GM12875 (cell line): ENCODE results near the gene ADRA2B.

Source experiments
- H3K4me3 ChIP-seq: one replicate; pipeline ENCODE4 v1.5.1; 2011; ENCODE audit warnings: low read depth, low read length, control low read depth
- TF ChIP-seq, protein P1 (sequence below): IDR thresholded peaks from 2 replicates; pipeline ENCODE4 v1.5.1; 2011; ENCODE audit warnings: low read depth, mild to moderate bottlenecking, control low read depth, inconsistent platforms, low read length, moderate library complexity, borderline replicate concordance; ENCODE audit not compliant: insufficient read depth

The ADRA2B gene

DNA sequence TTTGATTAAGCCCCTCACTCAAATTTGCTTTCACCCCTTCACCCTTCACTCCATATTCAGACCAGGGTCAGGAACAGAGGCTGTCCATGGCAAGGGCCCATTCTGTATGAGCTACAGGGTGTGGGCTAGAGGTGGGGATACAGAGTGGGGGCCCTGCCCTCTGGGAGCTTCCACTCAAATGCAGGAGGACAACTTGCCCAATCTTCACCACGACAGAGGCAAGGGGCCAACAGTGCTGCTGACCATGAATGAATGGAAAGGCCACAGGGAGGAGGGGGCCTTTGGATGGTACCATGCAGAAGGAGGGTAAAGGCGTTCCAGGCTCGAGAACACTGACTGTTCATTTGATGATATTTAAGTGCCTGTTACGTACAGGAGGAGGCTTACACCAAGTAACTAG, 22.8 kb downstream of the ADRA2B start:
- TF ChIP-seq, protein P1, sequence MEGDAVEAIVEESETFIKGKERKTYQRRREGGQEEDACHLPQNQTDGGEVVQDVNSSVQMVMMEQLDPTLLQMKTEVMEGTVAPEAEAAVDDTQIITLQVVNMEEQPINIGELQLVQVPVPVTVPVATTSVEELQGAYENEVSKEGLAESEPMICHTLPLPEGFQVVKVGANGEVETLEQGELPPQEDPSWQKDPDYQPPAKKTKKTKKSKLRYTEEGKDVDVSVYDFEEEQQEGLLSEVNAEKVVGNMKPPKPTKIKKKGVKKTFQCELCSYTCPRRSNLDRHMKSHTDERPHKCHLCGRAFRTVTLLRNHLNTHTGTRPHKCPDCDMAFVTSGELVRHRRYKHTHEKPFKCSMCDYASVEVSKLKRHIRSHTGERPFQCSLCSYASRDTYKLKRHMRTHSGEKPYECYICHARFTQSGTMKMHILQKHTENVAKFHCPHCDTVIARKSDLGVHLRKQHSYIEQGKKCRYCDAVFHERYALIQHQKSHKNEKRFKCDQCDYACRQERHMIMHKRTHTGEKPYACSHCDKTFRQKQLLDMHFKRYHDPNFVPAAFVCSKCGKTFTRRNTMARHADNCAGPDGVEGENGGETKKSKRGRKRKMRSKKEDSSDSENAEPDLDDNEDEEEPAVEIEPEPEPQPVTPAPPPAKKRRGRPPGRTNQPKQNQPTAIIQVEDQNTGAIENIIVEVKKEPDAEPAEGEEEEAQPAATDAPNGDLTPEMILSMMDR, result no peak
- H3K4me3 ChIP-seq, result no peak overlapping the region

DNA sequence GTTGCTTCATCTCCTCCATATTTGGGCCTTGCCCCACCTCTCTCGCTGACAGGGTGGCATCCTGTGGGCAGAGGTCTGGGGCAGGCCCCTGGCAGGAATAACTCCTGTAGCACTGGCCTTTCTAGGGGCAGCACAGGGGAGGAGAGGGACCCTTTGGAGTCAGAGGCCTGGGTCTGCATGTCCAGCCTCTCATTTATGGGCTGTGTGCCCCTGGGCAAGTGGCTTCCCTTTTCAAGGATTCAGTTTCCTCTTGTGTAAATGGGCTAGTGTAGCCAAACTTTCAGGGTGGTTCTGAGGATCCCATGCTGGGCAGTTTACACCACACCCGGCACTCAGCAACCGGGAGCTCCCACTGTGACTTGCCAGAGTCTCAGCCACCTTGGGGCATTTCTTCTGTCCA, 23.4 kb downstream of the ADRA2B start:
- TF ChIP-seq, protein P1, result no peak
- no peak overlapping the region for H3K4me3 ChIP-seq

DNA sequence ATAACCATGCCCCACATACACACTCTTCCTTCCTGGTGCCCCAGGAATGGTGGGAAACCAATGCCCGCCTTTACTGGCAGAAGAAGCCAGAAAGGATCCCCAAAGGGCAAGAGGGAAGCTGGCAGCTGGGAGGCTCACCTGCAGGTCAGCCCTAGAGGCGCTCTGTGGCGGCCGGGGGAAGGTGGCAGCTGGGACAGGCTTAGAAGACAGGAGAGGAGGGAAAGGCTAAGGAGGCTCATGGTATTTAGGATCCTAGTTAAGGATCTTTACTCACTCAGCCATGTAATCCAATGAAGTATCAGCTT, 23.8 kb downstream of the ADRA2B start:
- TF ChIP-seq, protein P1, result no peak
- H3K4me3 ChIP-seq, result no peak overlapping the region

DNA sequence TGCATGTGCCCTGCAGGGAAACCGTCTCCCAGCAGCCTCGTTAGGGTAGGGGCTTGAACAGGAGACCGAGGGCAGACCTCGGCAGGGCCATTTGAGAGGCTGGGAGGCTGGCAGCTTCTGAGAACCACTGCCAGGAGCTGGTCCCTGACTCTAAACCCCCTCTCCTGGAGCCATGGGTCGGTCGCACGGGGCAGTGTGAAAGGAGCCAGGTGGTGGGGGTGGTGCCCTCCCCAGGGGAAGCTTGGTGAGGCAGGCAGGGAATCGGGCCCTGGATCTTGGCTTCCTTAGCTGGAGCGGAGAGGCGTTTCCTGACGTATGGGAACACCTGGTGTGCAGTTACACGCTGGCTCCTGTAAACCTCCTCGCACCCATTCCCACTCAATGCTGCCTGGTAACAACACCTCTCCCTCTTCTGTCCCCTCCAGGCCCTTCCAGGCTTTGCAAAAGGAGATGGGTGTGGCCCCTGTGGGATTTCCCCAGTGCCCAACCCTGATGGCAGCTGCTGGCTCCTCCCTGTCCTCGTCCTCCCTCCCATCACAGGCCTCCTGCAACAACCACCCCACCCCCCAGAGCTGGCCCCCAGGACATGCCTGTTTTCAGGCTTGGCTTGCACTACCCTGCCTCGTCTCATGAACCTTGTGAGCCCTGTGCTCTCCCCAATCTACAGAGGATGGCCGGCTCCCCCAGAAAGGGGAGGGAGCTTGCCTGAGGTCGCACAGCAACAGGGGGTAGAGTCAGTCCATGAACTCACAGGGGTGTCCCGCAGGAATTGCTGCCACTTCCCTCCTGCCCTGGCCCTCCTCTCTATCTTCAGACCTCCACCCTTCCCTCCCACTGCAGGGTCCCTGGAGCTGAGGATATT, 24.4 kb downstream of the ADRA2B start:
- TF ChIP-seq, protein P1, result no peak
- H3K4me3 ChIP-seq, result no peak overlapping the region

DNA sequence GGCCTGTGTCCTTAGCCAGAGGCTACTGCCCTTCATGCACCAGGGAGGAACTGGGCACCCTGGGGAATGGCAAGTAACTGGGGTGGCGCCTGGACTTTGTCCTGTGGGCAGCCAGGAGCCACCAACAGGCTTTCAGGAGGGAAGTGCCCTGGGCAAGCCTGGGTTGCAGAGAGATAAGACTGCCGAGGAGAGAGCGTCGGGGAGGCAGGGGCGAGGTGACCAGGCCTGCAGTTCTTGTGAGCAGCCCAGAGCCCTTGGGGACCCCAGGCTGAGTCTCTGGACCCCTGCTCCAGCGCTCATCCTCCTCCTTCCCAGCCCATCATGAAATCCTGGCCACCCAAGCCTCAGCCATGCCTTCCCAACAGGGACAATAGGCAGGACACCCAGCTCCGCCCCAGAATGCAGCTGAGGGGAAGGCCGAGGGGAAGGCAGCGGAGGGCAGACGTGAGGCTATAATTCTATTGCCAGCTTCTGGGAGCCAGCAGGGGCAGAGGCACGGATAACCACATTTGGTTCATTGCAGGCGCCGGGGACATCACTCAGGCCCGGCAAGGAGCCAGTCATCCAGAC, 25.1 kb downstream of the ADRA2B start:
- TF ChIP-seq, protein P1, result no peak
- H3K4me3 ChIP-seq, result no peak overlapping the region

DNA sequence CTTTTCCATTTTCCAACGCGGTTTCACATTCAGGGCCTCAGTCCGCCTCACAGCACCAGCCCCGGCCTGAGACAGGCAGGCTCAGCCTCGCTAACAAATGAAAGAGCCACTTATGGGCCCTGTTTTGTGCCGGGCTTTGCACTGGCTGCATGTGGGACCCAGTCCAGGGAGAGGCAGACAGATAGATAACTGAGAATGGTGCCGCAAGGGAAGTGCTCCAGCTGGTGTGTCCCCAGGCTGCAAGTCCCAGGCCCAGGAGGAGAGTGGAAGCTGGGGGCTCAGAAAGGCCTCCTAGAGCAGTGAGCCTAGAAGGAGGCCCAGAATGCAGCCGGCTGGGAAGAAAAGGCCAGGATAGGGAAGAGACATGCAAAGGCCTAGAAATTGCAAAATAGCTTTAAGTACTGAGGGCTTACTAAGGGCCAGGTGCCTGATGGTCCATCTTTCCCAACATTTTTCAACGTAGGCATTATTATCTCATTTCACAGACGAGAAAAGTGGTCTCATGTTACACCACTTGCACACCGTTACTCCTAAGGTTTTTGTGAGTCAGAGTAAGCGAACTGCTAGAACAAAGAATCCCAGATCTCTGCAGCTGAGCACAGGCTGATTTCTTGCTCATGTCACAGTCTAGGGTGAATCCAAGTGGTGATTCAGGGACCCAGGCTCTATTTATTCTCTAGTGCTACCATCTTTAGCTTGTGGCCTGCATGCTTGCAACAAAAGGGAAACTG, 26.0 kb downstream of the ADRA2B start:
- no peak overlapping the region for H3K4me3 ChIP-seq
- TF ChIP-seq, protein P1, result no peak
